Measurements from ENCODE around the gene UNCX. TPM values are rescaled to one million over a fixed set of nuclear protein-coding genes. Genes with fewer than 3 reads are reported as not detected.

UNCX gene
- total RNA-seq, 4 donors from 2014 or later = not detected

- intact Hi-C loops (cut with DNase I) = loop anchor here (10.0 kb wide), 1 partner anchor 188 kb away; no protein-coding TSS in a partner anchor
- Histone ChIP-seq H3K36me3 (no peaks in the 10 kb centered on the region), H3K9me3 (no peaks in the 10 kb centered on the region), H3K4me3 (no peak overlapping the region), H3K27me3 (peaks cover 14 to 100% (median 86%) of the 10 kb centered on the region in 4 donors), H3K27ac (replicated peaks in 1 of 4) (no peak overlapping the region), H3K4me1 (peaks cover 9 to 41% (median 38%) of the 10 kb centered on the region in 4 donors)
- 27% methylated on average over 21 of the region's 23 CpGs for WGBS
- DNase-seq (ENCODE audit: extremely low spot score) = no peak
- no peak for TF ChIP-seq POLR2AphosphoS5 (IDR thresholded peaks at IDR 0.05)
- no peak for TF ChIP-seq EP300 (IDR thresholded peaks at IDR 0.05)
- TF ChIP-seq CTCF (IDR thresholded peaks at IDR 0.05) = no peak
- TF ChIP-seq POLR2A (IDR thresholded peaks at IDR 0.05; ENCODE audit: low read depth) = no peak
Measured at GRCh38 chr7:1226186-1226901, 6.3 kb upstream of the UNCX start.

- H3K4me1 ChIP-seq = peaks cover 9 to 50% (median 44%) of the 10 kb centered on the region in 4 donors
- no peaks in the 10 kb centered on the region for H3K36me3 ChIP-seq
- no peak for DNase-seq (ENCODE audit: extremely low spot score)
- H3K9me3 ChIP-seq = no peaks in the 10 kb centered on the region
- H3K4me3 ChIP-seq = no peak overlapping the region
- TF ChIP-seq POLR2AphosphoS5 (IDR thresholded peaks at IDR 0.05) = no peak
- no peak for TF ChIP-seq EP300 (IDR thresholded peaks at IDR 0.05)
- peaks cover 14 to 100% (median 92%) of the 10 kb centered on the region in 4 donors for H3K27me3 ChIP-seq
- WGBS = 37% methylated on average over 16 of the region's 25 CpGs
- intact Hi-C loops (cut with DNase I) = loop anchor here (10.0 kb wide), 1 partner anchor 188 kb away; no protein-coding TSS in a partner anchor
- no peak overlapping the region for H3K27ac ChIP-seq (replicated peaks in 1 of 4)
Measured at GRCh38 chr7:1227071-1227804, 5.4 kb upstream of the UNCX start.

GRCh38 chr7:1227814-1228544, 4.7 kb upstream of the UNCX start:
- no peak for DNase-seq (ENCODE audit: extremely low spot score)
- TF ChIP-seq EP300 (IDR thresholded peaks at IDR 0.05) (no peak), POLR2AphosphoS5 (IDR thresholded peaks at IDR 0.05) (no peak)
- H3K4me3 ChIP-seq = no peak overlapping the region
- 12% methylated on average over 13 of the region's 13 CpGs for WGBS
- no peaks in the 10 kb centered on the region for H3K9me3 ChIP-seq
- no peak overlapping the region for H3K27ac ChIP-seq (replicated peaks in 1 of 4)
- intact Hi-C loops (cut with DNase I) = loop anchor here (10.0 kb wide), 1 partner anchor 187 kb away; no protein-coding TSS in a partner anchor
- peaks cover 14 to 100% (median 95%) of the 10 kb centered on the region in 4 donors for H3K27me3 ChIP-seq
- peaks cover 9 to 56% (median 50%) of the 10 kb centered on the region in 4 donors for H3K4me1 ChIP-seq
- H3K36me3 ChIP-seq = no peaks in the 10 kb centered on the region

GRCh38 chr7:1228545-1229201, 4.0 kb upstream of the UNCX start:
- H3K4me1 ChIP-seq = peaks cover 9 to 63% (median 57%) of the 10 kb centered on the region in 4 donors
- no peak overlapping the region for H3K27ac ChIP-seq (replicated peaks in 1 of 4)
- TF ChIP-seq POLR2A (IDR thresholded peaks at IDR 0.05; ENCODE audit: low read depth) = no peak
- TF ChIP-seq EP300 (IDR thresholded peaks at IDR 0.05) = no peak
- TF ChIP-seq POLR2AphosphoS5 (IDR thresholded peaks at IDR 0.05) = no peak
- TF ChIP-seq CTCF (IDR thresholded peaks at IDR 0.05) = no peak
- intact Hi-C loops (cut with DNase I) = loop anchor here (10.0 kb wide), 1 partner anchor 186 kb away; no protein-coding TSS in a partner anchor
- H3K4me3 ChIP-seq = no peak overlapping the region
- H3K27me3 ChIP-seq = peaks cover 15 to 100% (median 96%) of the 10 kb centered on the region in 4 donors
- no peaks in the 10 kb centered on the region for H3K9me3 ChIP-seq
- WGBS = 12% methylated on average over 17 of the region's 17 CpGs
- DNase-seq (ENCODE audit: extremely low spot score) = no peak
- H3K36me3 ChIP-seq = no peaks in the 10 kb centered on the region

- intact Hi-C loops (cut with DNase I) = loop anchor here (10.0 kb wide), 1 partner anchor 185 kb away; no protein-coding TSS in a partner anchor
- peaks cover 17 to 100% (median 96%) of the 10 kb centered on the region in 4 donors for H3K27me3 ChIP-seq
- 17% methylated on average over 10 of the region's 64 CpGs for WGBS
Measured at GRCh38 chr7:1229202-1229947, 3.3 kb upstream of the UNCX start.

More at GRCh38 chr7:1229202-1229947, 3.3 kb upstream of the UNCX start:
- no peak overlapping the region for H3K27ac ChIP-seq (replicated peaks in 1 of 4)
- no peak for DNase-seq (ENCODE audit: extremely low spot score)
- TF ChIP-seq EP300 (IDR thresholded peaks at IDR 0.05) = no peak
- no peak for TF ChIP-seq POLR2AphosphoS5 (IDR thresholded peaks at IDR 0.05)
- no peak for TF ChIP-seq CTCF (IDR thresholded peaks at IDR 0.05)
- TF ChIP-seq POLR2A (IDR thresholded peaks at IDR 0.05; ENCODE audit: low read depth) = no peak
- no peaks in the 10 kb centered on the region for H3K36me3 ChIP-seq
- peaks cover 5 to 59% (median 52%) of the 10 kb centered on the region in 4 donors for H3K4me1 ChIP-seq
- H3K4me3 ChIP-seq = no peak overlapping the region
- no peaks in the 10 kb centered on the region for H3K9me3 ChIP-seq
